HL-60 (cell line): Measurements from ENCODE around the gene ARID2.

Source experiments
- DNase-seq, 2 experiments: peaks; one replicate each; pipeline ENCODE4 v3.0.0-alpha.2; 2010 to 2020; ENCODE audit warnings: low read depth in 1 of 2, low spot score in 1 of 2
- H3K27ac ChIP-seq: fragments of 250-450 bp; sonication (Bioruptor Pico); replicated peaks from 2 replicates; pipeline ENCODE4 v1.5.1; 2020; ENCODE audit warnings: mild to moderate bottlenecking, moderate library complexity
- H3K27me3 ChIP-seq: fragments of 250-450 bp; sonication (Bioruptor Pico); 2 replicates; pipeline ENCODE4 v1.5.1; 2021; ENCODE audit warnings: mild to moderate bottlenecking, moderate library complexity; ENCODE audit not compliant: insufficient read depth, poor library complexity, severe bottlenecking
- H3K4me3 ChIP-seq: replicated peaks from 2 replicates; pipeline ENCODE4 v1.5.1; 2011; ENCODE audit warnings: mild to moderate bottlenecking, control low read depth, low read length; ENCODE audit not compliant: insufficient read depth
- GABPA ChIP-seq: IDR thresholded peaks from 2 replicates; pipeline ENCODE4 v1.6.1; 2012; ENCODE audit warnings: low read depth
- POLR2AphosphoS5 ChIP-seq: IDR thresholded peaks from 2 replicates; pipeline ENCODE4 v1.6.1; 2012; ENCODE audit warnings: low read depth
- SPI1 ChIP-seq: IDR thresholded peaks from 2 replicates; pipeline ENCODE4 v1.6.1; 2012; ENCODE audit warnings: low read depth, mild to moderate bottlenecking, borderline replicate concordance
- TF ChIP-seq, protein P1 (sequence below): IDR thresholded peaks from one replicate; pipeline ENCODE4 v1.5.1; 2011; ENCODE audit warnings: low read length, control low read depth, inconsistent platforms; ENCODE audit not compliant: insufficient read depth
- TF ChIP-seq, protein P2 (sequence below): IDR thresholded peaks from 2 replicates; pipeline ENCODE4 v1.6.1; 2012; ENCODE audit warnings: low read depth; ENCODE audit not compliant: insufficient replicate concordance

The ARID2 gene

GRCh38 chr12:45728630-45729232 is 775 bp upstream of the ARID2 start:
- H3K27me3 ChIP-seq = no peaks in the 10 kb centered on the region
- H3K4me3 ChIP-seq = peak overlapping the region; percentile 58
- peak; percentile 54 for TF ChIP-seq GABPA
- no peak; the same call in 1 of the 2 replicates for TF ChIP-seq SPI1
- TF ChIP-seq, protein P1, sequence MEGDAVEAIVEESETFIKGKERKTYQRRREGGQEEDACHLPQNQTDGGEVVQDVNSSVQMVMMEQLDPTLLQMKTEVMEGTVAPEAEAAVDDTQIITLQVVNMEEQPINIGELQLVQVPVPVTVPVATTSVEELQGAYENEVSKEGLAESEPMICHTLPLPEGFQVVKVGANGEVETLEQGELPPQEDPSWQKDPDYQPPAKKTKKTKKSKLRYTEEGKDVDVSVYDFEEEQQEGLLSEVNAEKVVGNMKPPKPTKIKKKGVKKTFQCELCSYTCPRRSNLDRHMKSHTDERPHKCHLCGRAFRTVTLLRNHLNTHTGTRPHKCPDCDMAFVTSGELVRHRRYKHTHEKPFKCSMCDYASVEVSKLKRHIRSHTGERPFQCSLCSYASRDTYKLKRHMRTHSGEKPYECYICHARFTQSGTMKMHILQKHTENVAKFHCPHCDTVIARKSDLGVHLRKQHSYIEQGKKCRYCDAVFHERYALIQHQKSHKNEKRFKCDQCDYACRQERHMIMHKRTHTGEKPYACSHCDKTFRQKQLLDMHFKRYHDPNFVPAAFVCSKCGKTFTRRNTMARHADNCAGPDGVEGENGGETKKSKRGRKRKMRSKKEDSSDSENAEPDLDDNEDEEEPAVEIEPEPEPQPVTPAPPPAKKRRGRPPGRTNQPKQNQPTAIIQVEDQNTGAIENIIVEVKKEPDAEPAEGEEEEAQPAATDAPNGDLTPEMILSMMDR = peak; percentile 83
- peak; percentile 92 for TF ChIP-seq POLR2AphosphoS5
- TF ChIP-seq, protein P2, sequence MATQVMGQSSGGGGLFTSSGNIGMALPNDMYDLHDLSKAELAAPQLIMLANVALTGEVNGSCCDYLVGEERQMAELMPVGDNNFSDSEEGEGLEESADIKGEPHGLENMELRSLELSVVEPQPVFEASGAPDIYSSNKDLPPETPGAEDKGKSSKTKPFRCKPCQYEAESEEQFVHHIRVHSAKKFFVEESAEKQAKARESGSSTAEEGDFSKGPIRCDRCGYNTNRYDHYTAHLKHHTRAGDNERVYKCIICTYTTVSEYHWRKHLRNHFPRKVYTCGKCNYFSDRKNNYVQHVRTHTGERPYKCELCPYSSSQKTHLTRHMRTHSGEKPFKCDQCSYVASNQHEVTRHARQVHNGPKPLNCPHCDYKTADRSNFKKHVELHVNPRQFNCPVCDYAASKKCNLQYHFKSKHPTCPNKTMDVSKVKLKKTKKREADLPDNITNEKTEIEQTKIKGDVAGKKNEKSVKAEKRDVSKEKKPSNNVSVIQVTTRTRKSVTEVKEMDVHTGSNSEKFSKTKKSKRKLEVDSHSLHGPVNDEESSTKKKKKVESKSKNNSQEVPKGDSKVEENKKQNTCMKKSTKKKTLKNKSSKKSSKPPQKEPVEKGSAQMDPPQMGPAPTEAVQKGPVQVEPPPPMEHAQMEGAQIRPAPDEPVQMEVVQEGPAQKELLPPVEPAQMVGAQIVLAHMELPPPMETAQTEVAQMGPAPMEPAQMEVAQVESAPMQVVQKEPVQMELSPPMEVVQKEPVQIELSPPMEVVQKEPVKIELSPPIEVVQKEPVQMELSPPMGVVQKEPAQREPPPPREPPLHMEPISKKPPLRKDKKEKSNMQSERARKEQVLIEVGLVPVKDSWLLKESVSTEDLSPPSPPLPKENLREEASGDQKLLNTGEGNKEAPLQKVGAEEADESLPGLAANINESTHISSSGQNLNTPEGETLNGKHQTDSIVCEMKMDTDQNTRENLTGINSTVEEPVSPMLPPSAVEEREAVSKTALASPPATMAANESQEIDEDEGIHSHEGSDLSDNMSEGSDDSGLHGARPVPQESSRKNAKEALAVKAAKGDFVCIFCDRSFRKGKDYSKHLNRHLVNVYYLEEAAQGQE = peak; percentile 57
- peak; percentile 90 to 99 for DNase-seq
- peak overlapping the region; percentile 97 for H3K27ac ChIP-seq

DNA sequence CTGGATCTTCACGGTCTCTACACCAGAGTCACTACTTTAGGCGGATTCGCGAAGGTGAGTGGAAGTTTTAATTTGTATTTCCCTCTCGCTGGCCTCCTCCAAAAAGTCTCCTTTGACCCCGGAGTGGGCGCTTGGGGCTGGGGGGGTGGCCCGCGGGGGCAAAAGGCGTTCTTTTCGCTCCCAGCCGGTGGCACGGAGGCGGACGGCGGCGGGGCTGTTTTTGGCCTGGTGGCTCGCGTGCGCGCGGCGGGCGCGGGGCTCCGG is 510 bp downstream of the ARID2 start:
- H3K27ac ChIP-seq = peak overlapping the region; percentile 97
- TF ChIP-seq GABPA (no peak), POLR2AphosphoS5 (no peak), SPI1 (no peak)
- TF ChIP-seq, protein P2 = no peak
- DNase-seq = no peak
- H3K4me3 ChIP-seq = peak overlapping the region; percentile 58
- H3K27me3 ChIP-seq = no peaks in the 10 kb centered on the region

- Histone ChIP-seq H3K4me3 (peak overlapping the region; percentile 58), H3K27ac (peak overlapping the region; percentile 97)
- DNase-seq = peak in 1 of 2 experiments; percentile 53
Measured at GRCh38 chr12:45730348-45731189, 1.1 kb downstream of the ARID2 start.

More at GRCh38 chr12:45730348-45731189, 1.1 kb downstream of the ARID2 start:
- no peaks in the 10 kb centered on the region for H3K27me3 ChIP-seq
- TF ChIP-seq GABPA = no peak
- no peak for TF ChIP-seq POLR2AphosphoS5
- no peak for TF ChIP-seq SPI1
- TF ChIP-seq, protein P1 = no peak
- TF ChIP-seq, protein P2 = no peak
